WTC11 (cell line): ENCODE data around the gene RLN3. TPM values are rescaled to one million over a fixed set of nuclear protein-coding genes. Genes with fewer than 3 reads are reported as not detected.
A peak's percentile ranks its signal among the peaks of the same experiment; 100 is the strongest.

Experiments used
- ATAC-seq: fragments of 200-7000 bp; cut with Tn5 transposase; 2 replicates; pipeline ENCODE4 v1.10.0; 2021; ENCODE audit warnings: mild to moderate bottlenecking, moderate library complexity
- CTCF ChIA-PET: fragments of 300-600 bp; sonication (Branson Sonifier 250); formaldehyde crosslinking; loops from one replicate; lab custom pipeline; 2021; ENCODE audit warnings: antibody characterized with exemption; lab: Charles Lee
- POLR2A ChIA-PET: fragments of 350-600 bp; sonication (Branson Sonifier 250); formaldehyde crosslinking; loops from one replicate; lab custom pipeline; 2021; ENCODE audit warnings: antibody characterized with exemption; lab: Charles Lee
- DNase-seq: peaks from one replicate; pipeline ENCODE4 v3.0.0; 2021; ENCODE audit warnings: low spot score
- H3K27ac Mint-ChIP-seq: 2 replicates; pipeline ENCODE4 v1.8.0; 2021; ENCODE audit warnings: mixed read lengths
- H3K27me3 Mint-ChIP-seq: 2 replicates; pipeline ENCODE4 v1.8.0; 2021; ENCODE audit warnings: low read depth, mild to moderate bottlenecking, moderate library complexity, mixed read lengths
- H3K36me3 Mint-ChIP-seq: 2 replicates; pipeline ENCODE4 v1.8.0; 2021; ENCODE audit warnings: mixed read lengths
- H3K4me1 Mint-ChIP-seq: 2 replicates; pipeline ENCODE4 v1.8.0; 2022; ENCODE audit warnings: mixed read lengths
- H3K4me3 Mint-ChIP-seq: 2 replicates; pipeline ENCODE4 v1.8.0; 2021; ENCODE audit warnings: mild to moderate bottlenecking, moderate library complexity, mixed read lengths
- H3K9me3 Mint-ChIP-seq: 2 replicates; pipeline ENCODE4 v1.8.0; 2021; ENCODE audit warnings: mixed read lengths
- CREB1 ChIP-seq: sonication (generic); formaldehyde crosslinking; IDR thresholded peaks from 2 replicates; pipeline ENCODE4 v1.8.0; 2023; ENCODE audit warnings: mild to moderate bottlenecking, missing genetic modification reagents
- ELF4 ChIP-seq: sonication (generic); formaldehyde crosslinking; IDR thresholded peaks from 2 replicates; pipeline ENCODE4 v1.8.1; 2022; ENCODE audit warnings: low read depth, mild to moderate bottlenecking, moderate library complexity, missing genetic modification reagents
- ETV6 ChIP-seq: sonication (generic); formaldehyde crosslinking; IDR thresholded peaks from 2 replicates; pipeline ENCODE4 v1.8.1; 2022; ENCODE audit warnings: mild to moderate bottlenecking, missing genetic modification reagents
- FOXK1 ChIP-seq: sonication (generic); formaldehyde crosslinking; IDR thresholded peaks from 2 replicates; pipeline ENCODE4 v1.8.0; 2022; ENCODE audit warnings: mild to moderate bottlenecking, moderate library complexity, missing genetic modification reagents
- FOXP1 ChIP-seq: sonication (generic); formaldehyde crosslinking; IDR thresholded peaks from 2 replicates; pipeline ENCODE4 v1.8.0; 2022; ENCODE audit warnings: missing genetic modification reagents, mild to moderate bottlenecking, moderate library complexity, borderline replicate concordance
- IRF2 ChIP-seq: sonication (generic); formaldehyde crosslinking; IDR thresholded peaks from 2 replicates; pipeline ENCODE4 v1.8.0; 2022; ENCODE audit warnings: low read depth, missing genetic modification reagents, borderline replicate concordance
- NFYB ChIP-seq: sonication (generic); formaldehyde crosslinking; conservative IDR thresholded peaks from 2 replicates; pipeline ENCODE4 v1.8.0; 2022; ENCODE audit warnings: low read depth, missing genetic modification reagents
- SP1 ChIP-seq: sonication (generic); formaldehyde crosslinking; conservative IDR thresholded peaks from 2 replicates; pipeline ENCODE4 v1.8.1; 2022; ENCODE audit warnings: missing genetic modification reagents
- ZNF671 ChIP-seq: fragments of 250-450 bp; sonication (Bioruptor Pico); IDR thresholded peaks from 2 replicates; pipeline ENCODE4 v1.8.0; 2021; ENCODE audit warnings: mild to moderate bottlenecking
- total RNA-seq: library from RNA; stranded (reverse); gene quantifications from 3 replicates; pipeline ENCODE4 v1.2.3, GENCODE V29; 2021
- TF ChIP-seq, protein P1 (sequence below): sonication (generic); formaldehyde crosslinking; IDR thresholded peaks from 2 replicates; pipeline ENCODE4 v1.8.0; 2022; ENCODE audit warnings: mild to moderate bottlenecking, missing genetic modification reagents
- TF ChIP-seq, protein P2 (sequence below): sonication (generic); formaldehyde crosslinking; IDR thresholded peaks from 2 replicates; pipeline ENCODE4 v1.8.1; 2022; ENCODE audit warnings: mild to moderate bottlenecking, moderate library complexity, missing genetic modification reagents
- TF ChIP-seq, protein P3 (sequence below): sonication (generic); formaldehyde crosslinking; IDR thresholded peaks from 2 replicates; pipeline ENCODE4 v1.8.1; 2022; ENCODE audit warnings: low read depth, mild to moderate bottlenecking, moderate library complexity, missing genetic modification reagents, borderline replicate concordance
- TF ChIP-seq, protein P4 (sequence below): sonication (generic); formaldehyde crosslinking; IDR thresholded peaks from 2 replicates; pipeline ENCODE4 v1.8.1; 2023; ENCODE audit warnings: mild to moderate bottlenecking, missing genetic modification reagents, moderate library complexity
- TF ChIP-seq, protein P5 (sequence below): fragments of 250-450 bp; sonication (Bioruptor Pico); IDR thresholded peaks from 2 replicates; pipeline ENCODE4 v1.9.0; 2021; ENCODE audit warnings: mild to moderate bottlenecking
- TF ChIP-seq, protein P6 (sequence below): sonication (generic); formaldehyde crosslinking; IDR thresholded peaks from 2 replicates; pipeline ENCODE4 v1.8.1; 2022; ENCODE audit warnings: low read depth, missing genetic modification reagents, borderline replicate concordance
- TF ChIP-seq, protein P7 (sequence below): sonication (generic); formaldehyde crosslinking; IDR thresholded peaks from 2 replicates; pipeline ENCODE4 v1.8.1; 2023; ENCODE audit warnings: mild to moderate bottlenecking, moderate library complexity, missing genetic modification reagents

The RLN3 gene
- total RNA-seq, 1 experiment from 2014 or later: not detected

DNA sequence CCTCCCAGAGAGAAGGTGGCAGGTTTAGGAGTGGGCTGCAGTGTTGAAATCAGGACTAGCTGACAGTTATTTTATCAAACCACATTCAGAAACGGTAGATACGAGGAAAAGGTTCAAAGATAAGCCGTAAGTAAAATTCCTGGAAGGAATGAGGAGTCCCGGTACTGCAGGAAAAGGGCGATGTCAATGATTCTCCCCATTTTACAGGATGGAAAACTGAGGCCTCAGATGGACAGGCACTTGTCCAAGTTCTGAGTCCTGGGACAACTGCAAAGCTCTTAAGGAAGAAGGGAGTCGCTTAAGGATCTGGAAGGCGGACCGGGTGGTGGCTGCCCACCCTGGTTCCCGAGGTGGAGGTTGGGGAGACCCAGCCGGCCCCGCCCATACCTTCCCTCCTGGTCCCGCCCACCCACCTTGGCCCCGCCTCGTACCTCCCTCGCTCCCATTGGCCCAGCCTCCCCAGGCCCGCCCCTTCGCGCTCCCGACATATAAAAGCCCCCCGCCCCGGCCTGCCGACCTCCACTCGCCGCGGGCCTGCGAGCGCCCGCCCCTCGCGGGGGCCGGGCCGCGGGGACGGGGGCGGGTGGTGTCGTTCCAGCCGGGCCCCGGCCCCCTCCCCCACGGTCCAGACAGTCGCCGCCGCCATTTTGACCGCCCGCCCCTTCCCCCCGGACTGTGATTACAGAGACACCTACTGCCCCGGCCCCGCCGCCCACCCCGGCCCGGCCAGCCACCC lies 22.4 kb upstream of the RLN3 start (continued):
- no peak for TF ChIP-seq ZNF671 (CRISPR knock-in tag)

DNA sequence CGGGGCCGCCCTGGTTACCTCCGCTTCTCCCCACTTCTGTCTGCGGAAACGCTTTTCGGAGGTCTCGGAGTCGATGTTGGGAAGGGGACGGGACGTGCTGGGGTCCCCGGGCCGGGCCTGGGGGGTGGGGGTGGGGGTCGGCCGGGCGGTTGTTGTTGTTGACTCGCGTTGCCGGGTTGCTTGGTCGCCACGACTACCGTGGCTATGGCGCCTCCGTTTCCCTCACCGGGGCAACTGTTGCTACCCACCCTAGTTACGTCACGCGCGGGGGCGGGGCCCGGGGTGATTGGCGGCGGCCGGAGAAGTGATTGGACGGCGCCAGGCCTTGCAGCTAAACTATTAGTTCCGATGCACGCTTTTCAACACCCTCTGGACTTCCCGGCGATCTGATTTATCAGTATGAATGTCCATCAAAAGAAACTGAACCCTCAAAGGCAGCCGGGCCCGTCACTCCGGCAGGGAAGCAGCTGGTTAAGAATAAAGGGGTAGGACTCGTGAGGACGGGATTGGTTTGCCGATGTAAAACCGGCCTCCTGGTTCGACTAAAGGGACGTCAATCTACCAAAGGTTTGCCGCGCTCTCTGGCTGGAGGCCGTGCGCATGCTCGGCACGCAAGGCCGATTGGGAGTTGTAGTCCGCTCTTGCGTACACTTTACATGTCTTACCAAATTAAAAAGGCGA lies 21.7 kb upstream of the RLN3 start, which contains the start of gene RFX1:
RFX1 (minus strand) TSS at position 236 of the 681 bp plus-strand sequence. CDS start 12,477 bp downstream, outside the sequence.
- ChIA-PET CTCF (interaction anchor here (0.6 to 3.0 kb wide), 10 partner anchors 13 to 130 kb away, joined by 3 to 19 read pairs (median 8); partner anchors contain the start of genes ASF1B, IL27RA and MISP3), POLR2A (interaction anchor here (0.5 to 1.8 kb wide), 5 partner anchors 25 to 105 kb away, joined by 3 to 11 read pairs (median 4); partner anchors contain the start of gene IL27RA)
- Mint-ChIP-seq H3K4me1 (peaks cover 19% of the 10 kb centered on the region), H3K4me3 (peak within 1 kb of the TSS; percentile 92), H3K9me3 (no peaks in the 10 kb centered on the region), H3K27me3 (peaks cover 4% of the 10 kb centered on the region), H3K27ac (peak within 1 kb of the TSS; percentile 100), H3K36me3 (0 out of 2 replicates have a peak, but pooled peaks cover under 1% of the 10 kb centered on the region)
- DNase-seq (peak; percentile 100), ATAC-seq (peak; percentile 85)
- TF ChIP-seq IRF2 (no peak), SP1 (CRISPR knock-in tag) (peak; percentile 76; the same call in 1 of the 2 replicates), ETV6 (CRISPR knock-in tag) (no peak), FOXK1 (CRISPR knock-in tag) (no peak), NFYB (CRISPR knock-in tag) (peak; percentile 98), FOXP1 (CRISPR knock-in tag) (no peak), ZNF671 (CRISPR knock-in tag) (no peak)
- TF ChIP-seq, protein P1, sequence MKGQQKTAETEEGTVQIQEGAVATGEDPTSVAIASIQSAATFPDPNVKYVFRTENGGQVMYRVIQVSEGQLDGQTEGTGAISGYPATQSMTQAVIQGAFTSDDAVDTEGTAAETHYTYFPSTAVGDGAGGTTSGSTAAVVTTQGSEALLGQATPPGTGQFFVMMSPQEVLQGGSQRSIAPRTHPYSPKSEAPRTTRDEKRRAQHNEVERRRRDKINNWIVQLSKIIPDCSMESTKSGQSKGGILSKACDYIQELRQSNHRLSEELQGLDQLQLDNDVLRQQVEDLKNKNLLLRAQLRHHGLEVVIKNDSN (CRISPR knock-in tag): 0 out of 2 replicates have a peak, but pooled peaks have one; percentile 10
- TF ChIP-seq, protein P2, sequence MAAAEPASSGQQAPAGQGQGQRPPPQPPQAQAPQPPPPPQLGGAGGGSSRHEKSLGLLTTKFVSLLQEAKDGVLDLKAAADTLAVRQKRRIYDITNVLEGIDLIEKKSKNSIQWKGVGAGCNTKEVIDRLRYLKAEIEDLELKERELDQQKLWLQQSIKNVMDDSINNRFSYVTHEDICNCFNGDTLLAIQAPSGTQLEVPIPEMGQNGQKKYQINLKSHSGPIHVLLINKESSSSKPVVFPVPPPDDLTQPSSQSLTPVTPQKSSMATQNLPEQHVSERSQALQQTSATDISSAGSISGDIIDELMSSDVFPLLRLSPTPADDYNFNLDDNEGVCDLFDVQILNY (CRISPR knock-in tag): peak; percentile 80
- TF ChIP-seq, protein P3, sequence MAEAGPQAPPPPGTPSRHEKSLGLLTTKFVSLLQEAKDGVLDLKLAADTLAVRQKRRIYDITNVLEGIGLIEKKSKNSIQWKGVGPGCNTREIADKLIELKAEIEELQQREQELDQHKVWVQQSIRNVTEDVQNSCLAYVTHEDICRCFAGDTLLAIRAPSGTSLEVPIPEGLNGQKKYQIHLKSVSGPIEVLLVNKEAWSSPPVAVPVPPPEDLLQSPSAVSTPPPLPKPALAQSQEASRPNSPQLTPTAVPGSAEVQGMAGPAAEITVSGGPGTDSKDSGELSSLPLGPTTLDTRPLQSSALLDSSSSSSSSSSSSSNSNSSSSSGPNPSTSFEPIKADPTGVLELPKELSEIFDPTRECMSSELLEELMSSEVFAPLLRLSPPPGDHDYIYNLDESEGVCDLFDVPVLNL (CRISPR knock-in tag): peak; percentile 78; the same call in 1 of the 2 replicates

DNA sequence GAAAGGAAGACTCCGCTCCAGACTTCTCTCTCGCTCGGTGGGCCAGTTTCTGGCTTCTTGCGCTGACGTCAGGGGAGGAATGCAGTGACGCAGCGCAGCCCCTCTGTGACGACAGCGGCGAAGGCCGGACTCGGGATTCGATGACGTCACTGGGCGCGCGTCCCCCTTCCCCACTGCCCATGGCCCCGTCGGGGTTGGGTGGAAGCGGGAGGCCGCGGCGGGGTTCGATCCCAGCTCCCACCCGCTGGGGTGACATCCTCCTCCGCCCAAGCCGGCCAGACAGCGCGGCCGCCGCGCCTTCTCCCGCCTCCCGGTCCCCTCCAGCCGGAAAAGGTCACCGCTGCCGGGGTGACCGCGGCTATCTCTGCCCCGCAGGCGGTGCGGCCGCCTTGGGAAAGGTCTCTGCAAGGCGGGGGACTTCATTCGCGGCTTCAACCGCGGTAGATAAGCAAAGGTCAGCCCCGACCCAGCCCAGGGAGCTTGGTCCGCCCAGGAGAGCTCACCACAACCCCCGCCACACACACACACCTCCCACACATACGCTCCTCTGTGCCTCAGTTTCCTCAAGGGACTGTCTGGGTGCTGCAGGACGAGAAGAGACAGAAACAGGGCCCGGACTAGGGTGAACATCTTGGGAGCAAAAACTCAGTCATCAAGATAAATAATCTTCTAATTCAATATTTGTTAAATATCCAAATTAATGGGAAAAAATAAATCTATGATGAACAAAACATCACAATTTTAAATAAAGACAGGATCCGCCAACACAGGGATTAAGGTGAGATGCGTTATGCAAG lies 21.0 kb upstream of the RLN3 start:
- CTCF ChIA-PET: interaction anchor here (0.6 to 3.0 kb wide), 11 partner anchors 12 to 130 kb away, joined by 3 to 19 read pairs (median 6); partner anchors contain the start of genes ASF1B, IL27RA and MISP3
- peak; percentile 17 for ATAC-seq
- Mint-ChIP-seq H3K36me3 (no peaks in the 10 kb centered on the region), H3K27me3 (peaks cover 4% of the 10 kb centered on the region), H3K27ac (peak overlapping the region; percentile 100), H3K4me3 (peak overlapping the region; percentile 92), H3K9me3 (no peaks in the 10 kb centered on the region), H3K4me1 (peaks cover 19% of the 10 kb centered on the region)
- POLR2A ChIA-PET: interaction anchor here (0.5 to 1.8 kb wide), 7 partner anchors 12 to 105 kb away, joined by 3 to 11 read pairs (median 4); partner anchors contain the start of genes DCAF15 and IL27RA
- peak; percentile 90 for DNase-seq
- TF ChIP-seq, protein P4, sequence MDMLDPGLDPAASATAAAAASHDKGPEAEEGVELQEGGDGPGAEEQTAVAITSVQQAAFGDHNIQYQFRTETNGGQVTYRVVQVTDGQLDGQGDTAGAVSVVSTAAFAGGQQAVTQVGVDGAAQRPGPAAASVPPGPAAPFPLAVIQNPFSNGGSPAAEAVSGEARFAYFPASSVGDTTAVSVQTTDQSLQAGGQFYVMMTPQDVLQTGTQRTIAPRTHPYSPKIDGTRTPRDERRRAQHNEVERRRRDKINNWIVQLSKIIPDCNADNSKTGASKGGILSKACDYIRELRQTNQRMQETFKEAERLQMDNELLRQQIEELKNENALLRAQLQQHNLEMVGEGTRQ: peak; percentile 28
- peak; percentile 83 for TF ChIP-seq SP1 (CRISPR knock-in tag)
- TF ChIP-seq, protein P5, sequence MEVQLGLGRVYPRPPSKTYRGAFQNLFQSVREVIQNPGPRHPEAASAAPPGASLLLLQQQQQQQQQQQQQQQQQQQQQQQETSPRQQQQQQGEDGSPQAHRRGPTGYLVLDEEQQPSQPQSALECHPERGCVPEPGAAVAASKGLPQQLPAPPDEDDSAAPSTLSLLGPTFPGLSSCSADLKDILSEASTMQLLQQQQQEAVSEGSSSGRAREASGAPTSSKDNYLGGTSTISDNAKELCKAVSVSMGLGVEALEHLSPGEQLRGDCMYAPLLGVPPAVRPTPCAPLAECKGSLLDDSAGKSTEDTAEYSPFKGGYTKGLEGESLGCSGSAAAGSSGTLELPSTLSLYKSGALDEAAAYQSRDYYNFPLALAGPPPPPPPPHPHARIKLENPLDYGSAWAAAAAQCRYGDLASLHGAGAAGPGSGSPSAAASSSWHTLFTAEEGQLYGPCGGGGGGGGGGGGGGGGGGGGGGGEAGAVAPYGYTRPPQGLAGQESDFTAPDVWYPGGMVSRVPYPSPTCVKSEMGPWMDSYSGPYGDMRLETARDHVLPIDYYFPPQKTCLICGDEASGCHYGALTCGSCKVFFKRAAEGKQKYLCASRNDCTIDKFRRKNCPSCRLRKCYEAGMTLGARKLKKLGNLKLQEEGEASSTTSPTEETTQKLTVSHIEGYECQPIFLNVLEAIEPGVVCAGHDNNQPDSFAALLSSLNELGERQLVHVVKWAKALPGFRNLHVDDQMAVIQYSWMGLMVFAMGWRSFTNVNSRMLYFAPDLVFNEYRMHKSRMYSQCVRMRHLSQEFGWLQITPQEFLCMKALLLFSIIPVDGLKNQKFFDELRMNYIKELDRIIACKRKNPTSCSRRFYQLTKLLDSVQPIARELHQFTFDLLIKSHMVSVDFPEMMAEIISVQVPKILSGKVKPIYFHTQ: no peak
- TF ChIP-seq CREB1 (CRISPR knock-in tag): 0 out of 2 replicates have a peak, but pooled peaks have one; percentile 65
- TF ChIP-seq, protein P6, sequence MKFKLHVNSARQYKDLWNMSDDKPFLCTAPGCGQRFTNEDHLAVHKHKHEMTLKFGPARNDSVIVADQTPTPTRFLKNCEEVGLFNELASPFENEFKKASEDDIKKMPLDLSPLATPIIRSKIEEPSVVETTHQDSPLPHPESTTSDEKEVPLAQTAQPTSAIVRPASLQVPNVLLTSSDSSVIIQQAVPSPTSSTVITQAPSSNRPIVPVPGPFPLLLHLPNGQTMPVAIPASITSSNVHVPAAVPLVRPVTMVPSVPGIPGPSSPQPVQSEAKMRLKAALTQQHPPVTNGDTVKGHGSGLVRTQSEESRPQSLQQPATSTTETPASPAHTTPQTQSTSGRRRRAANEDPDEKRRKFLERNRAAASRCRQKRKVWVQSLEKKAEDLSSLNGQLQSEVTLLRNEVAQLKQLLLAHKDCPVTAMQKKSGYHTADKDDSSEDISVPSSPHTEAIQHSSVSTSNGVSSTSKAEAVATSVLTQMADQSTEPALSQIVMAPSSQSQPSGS (CRISPR knock-in tag): peak; percentile 80; the same call in 1 of the 2 replicates
- no peak for TF ChIP-seq ELF4 (CRISPR knock-in tag)
- TF ChIP-seq, protein P7, sequence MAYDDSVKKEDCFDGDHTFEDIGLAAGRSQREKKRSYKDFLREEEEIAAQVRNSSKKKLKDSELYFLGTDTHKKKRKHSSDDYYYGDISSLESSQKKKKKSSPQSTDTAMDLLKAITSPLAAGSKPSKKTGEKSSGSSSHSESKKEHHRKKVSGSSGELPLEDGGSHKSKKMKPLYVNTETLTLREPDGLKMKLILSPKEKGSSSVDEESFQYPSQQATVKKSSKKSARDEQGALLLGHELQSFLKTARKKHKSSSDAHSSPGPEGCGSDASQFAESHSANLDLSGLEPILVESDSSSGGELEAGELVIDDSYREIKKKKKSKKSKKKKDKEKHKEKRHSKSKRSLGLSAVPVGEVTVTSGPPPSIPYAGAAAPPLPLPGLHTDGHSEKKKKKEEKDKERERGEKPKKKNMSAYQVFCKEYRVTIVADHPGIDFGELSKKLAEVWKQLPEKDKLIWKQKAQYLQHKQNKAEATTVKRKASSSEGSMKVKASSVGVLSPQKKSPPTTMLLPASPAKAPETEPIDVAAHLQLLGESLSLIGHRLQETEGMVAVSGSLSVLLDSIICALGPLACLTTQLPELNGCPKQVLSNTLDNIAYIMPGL (CRISPR knock-in tag): 0 out of 2 replicates have a peak, but pooled peaks have one; percentile 35
